HG03575 (cell line): ENCODE measurements around the gene NT5DC2.

Source experiments
- ATAC-seq: cut with Tn5 transposase; IDR thresholded peaks from one replicate; pipeline ENCODE4 v1.9.1; 2021; ENCODE audit not compliant: unreplicated experiment, insufficient number of reproducible peaks, low FRiP score; ENCODE audit errors: extremely low read depth

The NT5DC2 gene

DNA sequence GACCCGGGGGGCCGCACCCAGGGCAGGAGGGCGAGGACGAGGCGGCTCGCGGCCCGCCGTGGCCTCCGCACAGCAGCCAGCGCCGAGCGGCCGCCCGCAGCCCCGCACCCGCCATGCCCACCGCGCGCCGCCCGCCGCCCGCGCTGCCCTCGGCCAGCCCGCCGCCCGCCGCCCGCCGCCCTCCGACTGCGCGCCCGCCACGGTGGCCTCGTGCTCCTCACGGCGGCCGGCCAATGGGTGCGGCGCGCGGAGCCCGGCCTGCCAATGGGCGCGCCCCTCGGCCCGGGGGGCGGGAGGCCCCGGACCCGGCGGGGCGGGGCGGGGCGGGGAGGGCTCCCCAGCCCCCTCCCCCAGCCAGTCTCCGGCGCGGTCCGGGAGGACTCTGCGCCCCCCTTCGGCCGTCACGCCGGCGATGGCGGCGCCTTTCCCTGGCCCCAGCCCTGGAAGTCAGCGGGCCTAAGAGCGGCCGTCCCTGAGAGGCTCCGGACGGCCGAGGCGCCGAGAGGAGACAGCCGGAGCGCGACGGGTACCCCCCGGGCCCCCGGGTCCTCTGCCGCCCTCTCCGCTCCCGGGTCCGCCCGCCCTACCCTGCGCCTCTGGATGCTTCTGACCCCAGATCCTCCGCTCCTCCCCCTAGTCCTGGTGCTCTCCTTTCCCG is at the start of gene NT5DC2:
TSS of gene NT5DC2 (minus strand) at position 235 of the 658 bp plus-strand sequence. CDS start at position 115, 120 bp downstream.
- ATAC-seq: no peak

DNA sequence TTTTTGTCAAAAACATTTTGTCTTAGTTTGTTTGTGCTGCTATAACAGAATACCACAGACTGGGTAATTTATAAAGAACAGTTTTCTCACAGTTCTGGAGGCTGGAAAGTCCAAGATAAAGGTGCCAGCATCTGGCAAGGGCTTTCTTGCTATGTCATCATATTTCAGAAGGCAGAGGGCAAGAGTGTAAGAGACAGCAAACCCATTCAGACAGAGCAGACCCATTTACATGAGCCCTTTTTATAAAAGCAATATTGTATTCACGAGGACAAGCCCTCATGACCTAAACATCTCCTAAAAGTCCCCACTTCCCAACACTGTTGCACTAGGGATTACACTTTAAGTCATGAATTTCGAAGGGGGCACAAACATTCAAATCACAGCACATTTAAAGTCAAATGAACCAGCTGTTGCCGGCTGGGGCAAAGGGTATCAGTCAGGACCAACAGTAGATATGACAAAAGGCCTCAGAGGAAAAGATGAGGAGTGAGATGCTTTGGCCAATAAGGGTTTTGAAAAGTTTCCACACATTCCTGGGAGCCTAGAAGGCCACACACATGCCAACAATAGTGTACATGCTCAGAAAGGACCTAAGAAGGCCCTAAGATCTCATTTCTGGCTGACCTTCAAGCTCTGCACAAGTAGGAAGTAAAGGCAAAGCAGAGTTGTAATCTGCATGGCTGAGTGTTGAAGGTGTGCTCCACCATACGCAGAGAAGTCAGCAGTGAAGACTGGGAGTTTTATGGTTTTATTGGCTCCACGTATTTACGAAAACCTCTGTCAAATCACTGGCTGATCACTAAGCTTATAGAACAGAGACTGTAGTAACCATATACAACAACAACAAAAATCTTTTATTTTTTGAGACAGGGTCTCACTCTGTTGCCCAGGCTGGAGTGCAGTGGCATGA is 40.7 kb upstream of the NT5DC2 start:
- no peak for ATAC-seq

DNA sequence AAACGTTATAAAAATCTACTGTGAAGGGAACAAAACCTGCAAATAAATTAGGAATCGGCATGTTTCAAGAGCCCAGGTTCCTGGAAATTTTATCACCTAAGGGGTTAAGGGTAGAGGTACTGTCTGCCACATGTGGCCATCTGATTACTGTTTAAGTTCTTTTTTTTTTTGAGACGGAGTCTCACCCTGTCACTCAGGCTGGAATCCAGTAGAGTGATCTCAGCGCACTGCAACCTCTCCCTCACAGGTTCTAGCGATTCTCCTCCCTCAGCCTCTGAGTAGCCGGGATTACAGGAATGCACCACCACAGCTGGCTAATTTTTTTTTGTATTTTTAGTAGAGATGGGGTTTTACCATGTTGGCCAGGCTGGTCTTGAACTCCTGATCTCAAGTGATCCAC is 38.6 kb upstream of the NT5DC2 start:
- ATAC-seq: no peak

DNA sequence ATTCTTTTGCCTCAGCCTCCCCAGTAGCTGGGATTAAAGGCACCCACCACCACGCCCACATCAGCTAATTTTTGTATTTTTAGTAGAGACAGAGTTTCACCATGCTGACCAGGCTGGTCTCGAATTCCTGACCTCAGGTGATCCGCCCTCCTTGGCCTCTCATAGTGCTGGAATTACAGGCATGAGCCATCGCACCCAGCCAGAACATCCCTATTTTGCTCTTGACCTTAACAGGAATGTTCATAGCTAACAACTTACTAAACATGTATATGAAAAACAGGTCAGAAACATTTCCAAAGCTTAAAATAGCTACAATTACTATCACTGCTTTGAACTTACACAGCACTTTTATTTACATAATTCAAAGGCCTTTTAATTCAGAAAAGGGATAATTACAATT is 36.4 kb upstream of the NT5DC2 start:
- no peak for ATAC-seq

DNA sequence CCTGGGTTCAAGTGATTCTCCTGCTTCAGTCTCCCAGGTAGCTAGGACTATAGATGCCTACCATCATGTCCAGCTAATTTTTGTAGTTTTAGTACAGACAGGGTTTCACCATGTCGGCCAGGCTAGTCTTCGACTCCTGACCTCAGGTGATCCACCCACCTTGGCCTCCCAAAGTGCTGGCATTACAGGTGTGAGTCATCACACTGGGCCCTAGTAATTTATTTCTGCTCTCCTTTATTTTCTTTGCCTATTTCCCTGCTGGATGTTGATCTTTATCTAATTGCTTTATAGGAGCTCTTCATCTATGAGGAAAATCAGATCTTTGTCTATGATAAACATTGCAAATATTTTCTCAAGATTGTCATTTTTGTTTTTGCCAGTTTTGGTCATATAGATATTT is 34.4 kb upstream of the NT5DC2 start:
- ATAC-seq: no peak

DNA sequence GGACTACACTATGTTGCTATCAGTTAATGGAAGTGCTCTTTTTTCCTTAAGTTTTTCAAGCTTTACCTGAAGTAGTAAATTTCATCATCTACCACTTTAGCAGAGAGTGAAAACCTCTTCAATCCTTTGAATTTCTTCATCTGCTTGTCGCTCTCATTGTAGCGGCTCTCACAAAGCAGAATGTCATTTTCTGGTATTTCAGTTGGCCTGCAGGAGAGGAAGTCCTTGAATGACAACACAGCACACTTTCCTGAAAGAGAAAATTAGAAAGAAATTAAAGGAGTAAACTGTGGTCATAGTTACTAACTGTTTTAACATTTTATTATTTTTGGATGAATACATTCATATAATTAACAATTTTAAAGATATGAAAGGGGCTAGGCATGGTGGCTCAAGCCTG is 30.3 kb upstream of the NT5DC2 start:
- ATAC-seq: no peak

DNA sequence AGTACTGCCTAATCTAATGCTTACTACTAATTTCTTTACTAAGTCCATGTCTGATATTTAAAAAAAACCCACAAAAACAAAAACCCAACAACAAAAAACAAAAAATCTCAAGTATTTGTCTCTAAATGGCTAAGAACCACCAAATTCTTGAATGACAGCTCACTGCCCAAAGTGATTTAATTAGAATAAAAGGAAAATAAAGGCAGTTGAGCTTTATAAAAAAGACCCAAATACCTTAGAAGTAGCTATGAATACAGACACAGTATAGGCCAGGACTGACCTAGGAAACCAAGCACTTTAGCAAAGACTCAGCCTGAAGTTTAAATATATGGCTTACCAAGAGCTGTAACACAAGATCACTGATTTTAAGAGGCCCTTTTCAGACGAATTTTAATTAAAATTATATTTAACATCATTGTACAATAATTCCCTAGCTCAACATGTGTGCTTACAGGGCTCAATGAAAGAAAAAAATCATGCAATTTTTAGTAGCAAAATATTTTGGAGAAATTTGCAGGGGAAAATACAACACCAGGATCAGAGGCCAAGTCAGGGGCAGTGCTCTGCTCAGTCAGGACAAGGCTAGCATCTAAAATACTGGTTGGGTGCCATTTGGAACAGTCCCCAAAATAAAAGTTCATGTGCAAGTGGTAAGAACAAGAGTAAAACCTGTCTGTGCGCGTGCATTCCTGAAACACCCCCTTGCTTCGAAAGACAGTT is 27.5 kb upstream of the NT5DC2 start:
- no peak for ATAC-seq

DNA sequence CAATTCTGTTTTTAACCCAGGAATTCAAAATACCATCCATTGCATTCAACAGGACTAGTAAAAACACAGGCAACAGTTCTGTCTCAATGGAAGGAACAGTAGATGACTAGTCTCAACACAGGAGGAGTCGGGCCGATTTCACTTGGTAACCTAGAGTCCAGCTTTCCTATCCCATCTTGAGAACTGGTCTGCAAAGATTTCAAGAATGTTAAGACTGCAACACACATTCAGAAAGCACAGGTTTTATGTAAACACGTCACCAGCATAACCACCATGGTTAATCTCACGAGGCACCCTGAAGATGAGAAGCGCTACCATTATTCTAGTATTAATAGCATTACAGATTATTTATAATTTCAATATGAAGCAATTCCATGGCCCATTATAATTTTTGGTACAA is 24.8 kb upstream of the NT5DC2 start:
- no peak for ATAC-seq

DNA sequence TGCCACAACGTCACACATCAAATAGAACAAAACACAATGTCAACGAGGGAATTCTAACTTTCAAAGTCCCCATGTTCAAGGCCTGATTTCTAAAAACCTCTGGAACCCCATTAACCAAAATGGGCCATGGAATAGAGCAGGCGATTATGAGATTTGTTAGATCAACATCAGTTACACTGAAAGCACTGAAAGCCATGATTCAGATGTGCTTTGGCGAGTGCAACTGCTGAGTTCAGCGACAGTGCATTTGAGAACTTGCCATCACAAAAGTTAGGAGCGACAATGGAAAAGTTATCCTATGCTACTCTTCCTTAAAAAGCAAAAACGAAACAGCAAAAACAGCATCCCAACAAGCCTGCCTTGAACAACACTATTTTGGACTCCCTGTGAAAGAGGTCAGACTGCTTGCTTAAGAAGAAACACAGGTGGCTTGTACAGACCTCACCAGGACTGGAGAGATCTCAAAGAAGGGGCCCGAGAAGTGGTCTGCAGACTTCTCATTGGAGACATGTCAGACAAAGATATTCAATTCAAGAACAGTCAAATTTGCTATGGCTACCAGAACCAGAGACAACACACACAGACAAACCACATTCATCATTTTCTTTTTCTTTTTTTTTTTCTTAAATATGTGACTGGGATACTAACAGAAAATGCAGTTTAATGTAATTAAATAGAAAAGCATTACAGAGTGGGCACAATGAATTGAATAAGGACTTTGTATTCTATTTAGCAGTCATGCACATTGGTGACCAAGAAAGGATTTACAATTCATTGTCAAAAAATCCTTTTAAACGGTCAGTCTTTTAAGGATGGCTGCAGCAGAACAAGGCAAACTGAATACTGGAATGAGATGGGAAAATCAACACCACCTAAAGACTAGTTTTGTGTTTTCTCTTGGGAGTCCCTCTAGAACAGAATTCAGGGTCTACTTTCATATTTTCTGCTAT is 23.6 kb upstream of the NT5DC2 start:
- ATAC-seq: no peak

DNA sequence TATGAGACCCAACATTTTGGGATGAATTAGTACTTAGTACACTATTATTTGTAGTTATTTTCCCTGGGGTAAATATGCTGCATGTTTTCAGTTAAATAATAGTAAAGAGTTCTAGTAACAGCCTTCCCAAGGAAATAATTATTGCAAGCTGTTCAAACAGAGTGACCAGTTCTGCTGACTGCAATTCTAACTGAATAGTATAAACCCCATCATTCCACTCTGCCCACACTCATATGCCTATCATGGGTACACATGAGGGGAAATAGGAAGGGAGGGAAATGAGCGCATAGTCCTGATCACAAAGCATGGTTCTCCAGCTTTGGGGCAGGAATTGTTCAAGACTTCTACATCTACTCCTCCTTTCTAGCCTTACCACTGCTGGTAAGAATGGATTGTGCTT is 21.4 kb upstream of the NT5DC2 start:
- ATAC-seq: no peak

DNA sequence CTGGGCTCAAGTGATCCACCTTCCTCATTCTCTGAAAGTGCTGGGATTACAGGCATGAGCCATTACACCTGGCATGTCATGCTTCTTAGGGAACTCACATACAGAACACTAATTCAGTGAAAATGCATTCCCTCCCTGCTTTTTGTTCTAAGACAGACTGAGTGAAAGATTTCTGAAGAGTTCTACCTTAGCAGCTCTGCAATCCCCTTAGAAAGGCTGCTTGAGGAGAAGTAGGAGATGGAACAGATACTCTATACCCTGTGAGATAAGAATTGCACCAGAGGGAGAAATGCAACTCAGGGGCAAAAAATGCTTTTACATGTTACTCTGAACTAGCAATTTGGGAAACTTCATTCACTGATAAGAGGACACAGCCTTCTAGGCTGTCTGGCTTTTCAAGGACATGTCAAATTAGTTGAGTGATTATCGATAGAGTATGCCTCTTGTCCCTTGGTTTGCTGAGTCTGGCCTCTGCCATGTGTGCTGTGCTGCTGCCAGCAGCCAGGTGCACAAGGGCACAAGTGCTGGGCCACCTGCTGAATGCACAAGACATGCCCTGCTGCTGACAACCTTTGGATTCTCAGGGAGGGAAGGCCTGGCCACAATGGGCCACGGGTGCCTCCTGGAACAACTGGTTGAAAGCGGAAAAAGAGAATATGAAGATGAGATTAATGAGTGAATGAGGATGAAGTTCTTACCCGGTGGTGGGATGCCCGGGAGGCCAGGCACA is 20.5 kb upstream of the NT5DC2 start:
- no peak for ATAC-seq

DNA sequence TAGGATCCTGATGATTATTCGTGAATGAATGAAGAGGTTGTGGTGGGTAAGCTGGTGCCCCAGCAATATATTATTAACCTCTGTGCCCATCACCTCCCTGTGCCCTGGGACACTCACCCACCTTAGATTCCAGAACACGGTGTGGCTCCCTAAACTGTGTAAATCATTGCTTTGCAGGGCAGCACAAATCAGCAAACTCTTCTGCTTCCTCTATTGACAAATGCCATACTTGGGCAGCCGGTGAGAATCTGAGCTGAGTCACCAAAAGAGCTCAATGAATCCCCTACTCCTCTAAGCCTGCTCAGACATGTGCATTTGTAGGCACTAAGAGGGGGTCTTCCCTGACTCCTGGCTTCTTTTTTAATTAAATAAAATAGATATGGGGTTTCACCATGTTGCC is 18.4 kb upstream of the NT5DC2 start:
- no peak for ATAC-seq

DNA sequence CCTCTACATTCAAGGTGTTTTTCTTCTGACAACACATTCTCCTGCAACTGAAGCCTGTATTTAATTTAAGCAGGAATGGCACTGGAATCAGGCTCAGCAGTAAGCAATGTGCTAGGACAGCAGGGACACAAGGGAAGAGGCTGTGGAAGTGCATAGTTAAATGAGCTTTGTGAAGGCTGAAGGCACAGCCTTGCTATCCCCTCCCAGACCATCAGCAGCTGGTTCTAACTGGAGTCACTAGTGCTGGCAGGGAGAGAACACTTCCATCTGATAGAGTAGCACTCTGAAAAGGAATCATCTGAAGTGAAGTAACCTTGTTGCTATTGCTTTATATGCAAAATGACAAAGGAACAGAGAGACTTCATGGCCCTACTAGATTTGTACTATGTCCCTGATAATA is 17.5 kb upstream of the NT5DC2 start:
- no peak for ATAC-seq

DNA sequence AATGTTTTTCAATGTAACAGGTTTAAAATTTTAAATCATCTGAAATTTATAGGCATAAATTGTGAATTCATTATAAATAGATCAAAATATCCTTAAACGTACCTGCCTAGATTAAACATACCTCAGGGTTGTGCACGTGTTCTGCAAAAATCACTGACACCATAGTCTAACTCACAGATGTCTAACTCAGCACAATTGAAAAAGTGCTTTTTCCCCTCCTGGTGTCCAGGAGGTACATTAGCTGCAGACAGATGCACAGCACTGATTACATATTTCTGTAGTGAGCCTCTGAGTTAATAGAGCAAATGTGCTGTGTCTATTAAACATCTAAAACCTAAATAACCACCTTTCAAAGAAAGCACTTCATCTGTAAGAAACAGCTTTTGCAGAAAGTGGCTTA is 13.5 kb upstream of the NT5DC2 start:
- ATAC-seq: no peak

DNA sequence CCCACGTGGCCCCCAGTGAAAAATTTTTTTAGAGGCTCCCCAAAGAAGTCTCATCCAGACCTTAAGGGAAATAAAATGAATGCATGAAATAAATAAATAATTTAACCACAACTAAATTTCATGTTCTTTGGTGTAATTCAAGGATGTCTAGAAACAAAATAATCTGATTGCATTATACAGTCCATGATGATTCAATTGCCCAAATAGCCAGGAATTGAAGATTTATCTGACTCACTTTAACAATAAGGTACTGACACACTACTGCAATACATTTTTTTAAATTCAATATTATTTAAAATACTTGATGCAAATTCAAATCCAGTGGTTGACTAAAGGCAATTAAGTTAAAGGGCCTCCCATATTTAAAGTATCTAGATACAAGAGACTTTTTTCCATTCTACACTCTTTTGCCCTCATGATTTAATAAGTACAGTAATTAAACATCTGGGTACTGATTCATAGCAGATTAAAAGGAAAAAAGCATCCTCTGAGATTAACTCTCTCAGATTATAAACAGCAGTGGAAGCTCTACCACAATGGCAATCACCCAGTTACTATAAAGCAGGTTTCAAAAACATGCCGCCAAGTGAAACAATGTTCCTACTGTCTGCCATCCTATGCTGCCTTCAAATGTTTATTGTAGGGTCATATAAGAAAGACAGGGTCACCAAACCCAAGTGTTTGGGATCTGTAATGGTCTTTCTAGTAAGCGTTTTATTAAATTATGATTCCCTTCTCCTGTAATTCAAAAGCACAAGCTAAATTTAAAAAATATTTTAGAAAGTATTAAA is 12.6 kb upstream of the NT5DC2 start:
- no peak for ATAC-seq

DNA sequence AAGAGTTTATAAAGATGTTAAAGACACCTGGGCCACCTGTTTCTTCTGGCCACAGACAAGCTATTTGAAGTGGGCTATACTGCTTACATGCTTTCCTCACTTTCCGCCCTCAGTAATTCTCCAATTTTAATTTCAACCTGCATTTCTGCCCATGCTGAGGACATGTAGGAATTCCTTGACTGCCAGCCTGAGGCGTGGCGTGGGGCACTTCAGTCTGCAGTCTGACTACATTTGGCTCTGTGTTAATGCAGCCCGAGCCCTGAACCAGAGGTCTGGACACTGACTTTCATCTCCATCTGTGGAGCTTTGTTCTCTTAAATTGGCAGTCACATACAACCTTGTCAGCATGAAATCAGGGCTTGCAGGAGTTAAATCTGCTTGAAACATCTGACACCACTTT is 11.3 kb upstream of the NT5DC2 start:
- no peak for ATAC-seq

DNA sequence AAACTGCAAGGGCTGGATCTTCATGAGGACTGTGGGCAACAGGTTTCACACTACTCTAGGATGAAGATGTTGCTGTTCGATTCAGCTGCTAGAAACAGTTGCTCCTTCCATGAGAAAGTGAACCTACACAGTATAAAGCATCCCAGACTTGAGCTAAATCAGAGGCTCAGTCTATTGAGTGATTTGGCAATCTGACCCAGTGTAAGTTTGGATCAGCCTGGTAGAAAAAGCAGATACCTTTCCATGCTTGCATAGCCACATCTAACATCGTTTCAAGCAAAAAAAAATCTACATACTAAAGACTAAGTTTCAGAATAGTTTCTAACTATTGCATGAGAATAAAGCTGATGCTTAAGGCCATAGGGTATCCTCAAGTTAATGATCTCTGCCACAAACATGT is 7.4 kb upstream of the NT5DC2 start:
- ATAC-seq: no peak
